Neural progenitor cell (in vitro differentiated cells): ENCODE data around the gene SERINC5. TPM values are rescaled to one million over a fixed set of nuclear protein-coding genes. Genes with fewer than 3 reads are reported as not detected.

Experiments used
- DNase-seq: peaks from one replicate; pipeline ENCODE4 v3.0.0-alpha.2; 2016; ENCODE audit warnings: low spot score
- H2AFZ ChIP-seq: fragments of 200-600 bp; sonication (generic); replicated peaks from 2 replicates; pipeline ENCODE4 v1.6.1; 2016; ENCODE audit warnings: antibody characterized with exemption
- H3F3A ChIP-seq: fragments of 200-600 bp; sonication (generic); 2 replicates; pipeline ENCODE4 v1.6.1; 2016; ENCODE audit warnings: antibody characterized with exemption, low read depth
- H3K27ac ChIP-seq: fragments of 200-600 bp; sonication (generic); 2 replicates; pipeline ENCODE4 v1.5.1; 2016; ENCODE audit warnings: mild to moderate bottlenecking
- H3K27me3 ChIP-seq: fragments of 200-600 bp; sonication (generic); 2 replicates; pipeline ENCODE4 v1.6.1; 2016; ENCODE audit warnings: mild to moderate bottlenecking, moderate library complexity
- H3K36me3 ChIP-seq: fragments of 200-600 bp; sonication (generic); 2 replicates; pipeline ENCODE4 v1.5.1; 2016
- H3K4me1 ChIP-seq: fragments of 200-600 bp; sonication (generic); 2 replicates; pipeline ENCODE4 v1.6.1; 2016; ENCODE audit warnings: mixed run types
- H3K4me2 ChIP-seq: fragments of 200-600 bp; sonication (generic); 2 replicates; pipeline ENCODE4 v1.6.1; 2016
- H3K4me3 ChIP-seq: fragments of 200-600 bp; sonication (generic); 2 replicates; pipeline ENCODE4 v1.5.1; 2016
- H3K79me2 ChIP-seq: fragments of 200-600 bp; sonication (generic); 2 replicates; pipeline ENCODE4 v1.6.1; 2016; ENCODE audit warnings: low read depth
- H3K9ac ChIP-seq: fragments of 200-600 bp; sonication (generic); 2 replicates; pipeline ENCODE4 v1.6.1; 2016
- H3K9me3 ChIP-seq: fragments of 200-600 bp; sonication (generic); 2 replicates; pipeline ENCODE4 v1.5.1; 2016; ENCODE audit warnings: low read depth
- H4K20me1 ChIP-seq: fragments of 200-600 bp; sonication (generic); 2 replicates; pipeline ENCODE4 v1.6.1; 2016; ENCODE audit warnings: low read depth
- H3K27ac Mint-ChIP-seq: 3 replicates; pipeline ENCODE4 v1.8.0; 2021; ENCODE audit warnings: mixed read lengths
- H3K27me3 Mint-ChIP-seq: 2 replicates; pipeline ENCODE4 v1.8.0; 2022; ENCODE audit warnings: low read depth, mild to moderate bottlenecking, inconsistent platforms, moderate library complexity, mixed read lengths; ENCODE audit not compliant: insufficient read depth
- H3K36me3 Mint-ChIP-seq: 3 replicates; pipeline ENCODE4 v1.8.0; 2021; ENCODE audit warnings: mixed read lengths
- H3K4me1 Mint-ChIP-seq: 3 replicates; pipeline ENCODE4 v1.8.0; 2021; ENCODE audit warnings: mixed read lengths
- H3K4me3 Mint-ChIP-seq: 3 replicates; pipeline ENCODE4 v1.8.0; 2021; ENCODE audit warnings: mild to moderate bottlenecking, moderate library complexity, mixed read lengths
- H3K9me3 Mint-ChIP-seq: 3 replicates; pipeline ENCODE4 v1.8.0; 2020; ENCODE audit warnings: mixed read lengths
- CTCF ChIP-seq: fragments of 200-600 bp; sonication (generic); IDR thresholded peaks from 2 replicates; pipeline ENCODE4 v1.5.1; 2017; ENCODE audit warnings: antibody characterized with exemption, mild to moderate bottlenecking
- EZH2 ChIP-seq: fragments of 200-600 bp; sonication (generic); IDR thresholded peaks from 2 replicates; pipeline ENCODE4 v1.6.1; 2017; ENCODE audit warnings: antibody characterized with exemption, mild to moderate bottlenecking, moderate library complexity
- EZH2phosphoT487 ChIP-seq: fragments of 200-600 bp; sonication (generic); IDR thresholded peaks from 2 replicates; pipeline ENCODE4 v1.6.1; 2017; ENCODE audit warnings: antibody characterized with exemption
- total RNA-seq: library from RNA; depleted of rRNA; stranded (reverse); fragments of >200 nt; gene quantifications from 2 replicates; pipeline ENCODE4 v1.2.3, GENCODE V29; 2015; ENCODE audit warnings: low replicate concordance

The SERINC5 gene
- total RNA-seq, 1 donor from 2014 or later, result 126 TPM

- H3K36me3 ChIP-seq, result no peaks in the 10 kb centered on the region
- H3K27me3 ChIP-seq, result no peaks in the 10 kb centered on the region
- H3K27me3 Mint-ChIP-seq, result peaks cover 7% of the 10 kb centered on the region
- H4K20me1 ChIP-seq, result no peaks in the 10 kb centered on the region
- peaks cover 27% of the 10 kb centered on the region for H3K4me1 ChIP-seq
- no peak overlapping the region for H2AFZ ChIP-seq
- DNase-seq, result no peak
- no peak overlapping the region for H3K9ac ChIP-seq
- H3K79me2 ChIP-seq, result no peaks in the 10 kb centered on the region
- H3F3A ChIP-seq, result peaks cover 23% of the 10 kb centered on the region
- no peak overlapping the region for H3K4me3 Mint-ChIP-seq
- no peak overlapping the region for H3K27ac Mint-ChIP-seq
- no peaks in the 10 kb centered on the region for H3K9me3 ChIP-seq
- H3K4me3 ChIP-seq, result no peak overlapping the region
- H3K36me3 Mint-ChIP-seq, result peaks cover 2% of the 10 kb centered on the region
- H3K9me3 Mint-ChIP-seq, result peaks cover 15% of the 10 kb centered on the region
- peaks cover 20% of the 10 kb centered on the region for H3K4me1 Mint-ChIP-seq
- peak overlapping the region; percentile 20 for H3K27ac ChIP-seq
- no peak overlapping the region for H3K4me2 ChIP-seq
- TF ChIP-seq EZH2 (no peak), CTCF (no peak), EZH2phosphoT487 (no peak)
These were observed 126.7 kb downstream of the SERINC5 start for GRCh38 chr5:80129146-80129545.

DNA sequence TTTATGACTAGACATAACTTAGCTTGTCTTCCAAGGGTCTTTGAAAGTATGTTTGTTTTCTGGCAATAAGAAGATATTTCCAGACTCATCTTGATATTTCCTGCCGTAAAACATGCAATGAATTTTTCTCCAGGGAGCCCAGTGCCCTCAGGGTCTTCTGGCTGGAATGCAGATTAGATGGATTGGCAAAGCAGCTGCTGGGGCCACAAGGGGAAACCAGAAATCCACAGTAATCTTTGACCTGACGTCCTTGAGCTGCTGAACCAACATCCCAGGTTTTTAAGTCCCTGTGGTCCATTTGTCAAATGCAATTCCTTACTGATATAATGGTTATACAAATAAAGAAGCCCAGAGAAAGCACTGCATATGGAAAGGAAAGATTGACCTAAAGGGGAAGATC, 127.7 kb downstream of the SERINC5 start:
- Histone ChIP-seq H3K9me3 (no peaks in the 10 kb centered on the region), H3K9ac (no peak overlapping the region), H3K36me3 (no peaks in the 10 kb centered on the region), H3K27me3 (no peaks in the 10 kb centered on the region), H3K27ac (peak overlapping the region; percentile 20), H3K79me2 (no peaks in the 10 kb centered on the region), H3K4me2 (peak overlapping the region; percentile 22), H4K20me1 (no peaks in the 10 kb centered on the region), H2AFZ (no peak overlapping the region), H3K4me3 (no peak overlapping the region), H3F3A (peaks cover 13% of the 10 kb centered on the region), H3K4me1 (peaks cover 18% of the 10 kb centered on the region)
- TF ChIP-seq EZH2phosphoT487 (no peak), CTCF (no peak), EZH2 (no peak)
- Mint-ChIP-seq H3K9me3 (peaks cover 15% of the 10 kb centered on the region), H3K27me3 (peaks cover 7% of the 10 kb centered on the region), H3K36me3 (peaks cover 2% of the 10 kb centered on the region), H3K27ac (peak overlapping the region; percentile 5), H3K4me3 (no peak overlapping the region), H3K4me1 (peaks cover 12% of the 10 kb centered on the region)
- DNase-seq, result no peak

DNA sequence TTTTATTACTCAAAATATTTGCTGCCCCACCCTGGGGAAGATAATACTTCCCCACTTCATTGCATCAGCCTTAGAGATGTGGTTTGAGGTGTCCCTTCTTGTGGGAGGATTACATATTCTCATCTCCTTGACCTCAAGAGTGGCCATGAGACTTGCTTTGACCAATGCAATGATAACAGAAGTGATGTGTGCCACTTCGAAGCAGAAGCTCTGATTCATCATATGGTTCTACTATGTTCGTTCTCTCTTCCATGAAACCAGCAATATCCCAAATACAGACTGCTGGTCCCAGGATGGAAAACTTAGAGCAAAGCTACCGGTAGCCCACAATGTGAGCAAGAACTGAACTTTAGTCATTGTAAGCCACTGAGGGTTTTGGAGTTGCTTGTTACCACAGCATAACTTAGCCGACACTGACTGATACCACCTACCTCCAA, 128.7 kb downstream of the SERINC5 start:
- H3K4me3 Mint-ChIP-seq, result no peak overlapping the region
- H3K27ac Mint-ChIP-seq, result no peak overlapping the region
- Histone ChIP-seq H3K9me3 (no peaks in the 10 kb centered on the region), H3K9ac (no peak overlapping the region), H3K4me3 (no peak overlapping the region), H4K20me1 (no peaks in the 10 kb centered on the region), H3K27me3 (no peaks in the 10 kb centered on the region), H3K4me1 (peaks cover 16% of the 10 kb centered on the region), H3K36me3 (no peaks in the 10 kb centered on the region), H3K79me2 (no peaks in the 10 kb centered on the region), H3K27ac (no peak overlapping the region), H3F3A (peaks cover 10% of the 10 kb centered on the region), H2AFZ (no peak overlapping the region), H3K4me2 (no peak overlapping the region)
- DNase-seq, result no peak
- H3K27me3 Mint-ChIP-seq, result peaks cover 7% of the 10 kb centered on the region
- H3K4me1 Mint-ChIP-seq, result peaks cover 14% of the 10 kb centered on the region
- H3K9me3 Mint-ChIP-seq, result peaks cover 10% of the 10 kb centered on the region
- no peak for TF ChIP-seq EZH2phosphoT487
- TF ChIP-seq EZH2, result no peak
- no peak for TF ChIP-seq CTCF
- peaks cover 2% of the 10 kb centered on the region for H3K36me3 Mint-ChIP-seq
